ENCODE results near the gene TAGAP. TPM values are rescaled to one million over a fixed set of nuclear protein-coding genes. Genes with fewer than 3 reads are reported as not detected.

TAGAP gene
- total and polyA plus RNA-seq, 2 of the 8 experiments (the other 6 are each of a cell fraction or from before 2014, with no cell fraction given): not detected

GRCh38 chr6:159042826-159043181 lies 2.0 kb downstream of the TAGAP start:
- Histone ChIP-seq H3K56ac (replicated peaks; ENCODE audit: insufficient read length, low read depth, low read length) (no peak overlapping the region), H2BK15ac (ENCODE audit: low read length) (no peak overlapping the region), H2AK5ac (ENCODE audit: low read depth, low read length) (no peak overlapping the region), H2BK20ac (ENCODE audit: low read length) (no peak overlapping the region), H3K27ac (ENCODE audit: low read depth, low read length) (no peak overlapping the region), H3K9ac (replicated peaks in 1 of 4; ENCODE audit: extremely low read depth in 1 of 4, low read depth in 3 of 4, low read length in 3 of 4) (no peak overlapping the region), H3K9me3 (ENCODE audit: insufficient read depth in 2 of 2, low read depth in 1 of 2, low read length in 1 of 2) (no peaks in the 10 kb centered on the region), H3K4ac (replicated peaks; ENCODE audit: insufficient read length, low read depth, low read length) (no peak overlapping the region), H4K20me1 (replicated peaks in 1 of 2; ENCODE audit: control insufficient read depth in 1 of 2, insufficient read depth in 2 of 2, low read length in 2 of 2) (no peaks in the 10 kb centered on the region), H3K4me3 (ENCODE audit: extremely low read depth in 1 of 4, insufficient read depth in 2 of 4, low read depth in 3 of 4, low read length in 4 of 4) (no peak overlapping the region), H2AFZ (ENCODE audit: low read length) (no peak overlapping the region), H3K27me3 (replicated peaks in 1 of 4; ENCODE audit: control insufficient read depth in 3 of 4, extremely low read depth in 1 of 4, insufficient read depth in 3 of 4, low read length in 3 of 4) (no peaks in the 10 kb centered on the region), H2BK12ac (ENCODE audit: low read depth, low read length) (no peak overlapping the region), H3K14ac (ENCODE audit: insufficient read length) (no peak overlapping the region), H2BK120ac (replicated peaks; ENCODE audit: low read depth, low read length) (no peak overlapping the region), H3K4me1 (replicated peaks in 1 of 4; ENCODE audit: control insufficient read depth in 3 of 4, insufficient read depth in 4 of 4, low read length in 3 of 4) (no peaks in the 10 kb centered on the region; a peak in 1 of 7 replicates), H3K23me2 (ENCODE audit: low read depth, low read length) (no peaks in the 10 kb centered on the region), H3K79me1 (ENCODE audit: low read depth, low read length) (no peaks in the 10 kb centered on the region), H4K5ac (ENCODE audit: insufficient read length, low read depth, low read length) (no peak overlapping the region), H3K18ac (ENCODE audit: extremely low read depth, low read length) (no peak overlapping the region), H3K79me2 (ENCODE audit: control insufficient read depth in 1 of 2, insufficient read depth in 2 of 2, low read length in 2 of 2) (no peaks in the 10 kb centered on the region), H2BK5ac (ENCODE audit: low read depth, low read length) (no peak overlapping the region), H3K36me3 (ENCODE audit: control insufficient read depth in 2 of 4, insufficient read depth in 4 of 4, low read length in 3 of 4) (no peaks in the 10 kb centered on the region), H3K4me2 (ENCODE audit: insufficient read depth in 1 of 2, low read depth in 2 of 2, low read length in 2 of 2) (no peak overlapping the region), H3K23ac (ENCODE audit: insufficient read length) (no peak overlapping the region), H4K8ac (ENCODE audit: extremely low read depth, insufficient read depth, low read length) (no peak overlapping the region), H4K91ac (replicated peaks; ENCODE audit: insufficient read length, low read length) (no peak overlapping the region)
- WGBS, 2 experiments (ENCODE audit: extremely low coverage in 1 of 2, insufficient coverage in 1 of 2, insufficient read length in 1 of 2, insufficient replicate concordance in 2 of 2, low coverage in 1 of 2, low lambda C conversion rate in 2 of 2, missing lambda C conversion rate in 1 of 2): 26% methylated on average over 5 of the region's 5 CpGs; no CpG with 5 or more reads in 1 of the 2 experiments
- DNase-seq (ENCODE audit: low read depth in 1 of 2, low spot score in 2 of 2) (no peak), FAIRE-seq (no peak)
- ChIA-PET POLR2A (ENCODE audit: partially characterized antibody) (interaction anchor here (1.0 to 1.3 kb wide), 3 partner anchors 20 to 67 kb away, joined by 3 to 9 read pairs (median 3); partner anchors contain the start of gene RSPH3), CTCF (ENCODE audit: partially characterized antibody) (interaction anchor here (0.7 to 11.7 kb wide), 24 partner anchors 8 to 384 kb away, joined by 3 to 144 read pairs (median 4); no protein-coding TSS in a partner anchor)
- no peak for TF ChIP-seq HDAC6 (IDR thresholded peaks at IDR 0.05; ENCODE audit: low read depth, low read length)
- no peak for TF ChIP-seq SIX5 (IDR thresholded peaks at IDR 0.05; ENCODE audit: low read depth, low read length)
- TF ChIP-seq GABPA (IDR thresholded peaks at IDR 0.05; ENCODE audit: borderline replicate concordance, insufficient read depth, low read length): no peak
- TF ChIP-seq NANOG (IDR thresholded peaks at IDR 0.05; ENCODE audit: insufficient read depth, low read depth, low read length, poor library complexity, severe bottlenecking): no peak
